Left colon (tissue), 2 donors: ENCODE measurements around the gene KCNB1. TPM values are rescaled to one million over a fixed set of nuclear protein-coding genes. Genes with fewer than 3 reads are reported as not detected.

Experiments
- ATAC-seq: fragments of 200-7000 bp; cut with Tn5 transposase; one replicate; pipeline ENCODE4 v1.9.1; 2020; ENCODE audit warnings: mild to moderate bottlenecking, moderate library complexity
- DNase-seq, 2 donors: peaks; one replicate each; pipeline ENCODE4 v3.0.0-alpha.2; 2020
- intact Hi-C, 2 donors: fragments of 100-400 bp; cut with DNase I in 1 of 2; cut with micrococcal nuclease in 1 of 2; formaldehyde crosslinking; loops; one replicate each; pipeline versions ENCODE4 v1.11.2 to v1.14.0; 2022; cut with DNase I, micrococcal nuclease
- long read RNA-seq: library from polyadenylated mRNA; unstranded; transcript quantifications from one replicate; pipeline ENCODE4 v2.0.0, GENCODE V29; 2021
- total RNA-seq, 2 donors: library from RNA; stranded (reverse); fragmentation: NEBNext Ultra II Directional; extraction: Animal tissue kit (Norgen Biotek cat#: 25700); gene quantifications; one replicate each; pipeline ENCODE4 v1.2.1, GENCODE V29; 2021
- donor health status: DM: no; HTN: no; CAD: no.
- donor health status: DM: yes; HTN: yes; CAD: no.

The KCNB1 gene
- 1 to 10 TPM in 1 of 2 donors, under 1 TPM in 1; 0.24 to 2.0 TPM for total RNA-seq
- long read RNA-seq, result 0 reads

- ATAC-seq (peak; percentile 62), DNase-seq (peak; percentile 57 to 58)
- intact Hi-C loops, result loop anchor here (10.0 kb wide), 1 partner anchor 148 kb away; no protein-coding TSS in a partner anchor
Observed at GRCh38 chr20:49482621-49483017, at the start of gene KCNB1. Gene KCNB1, minus strand, starts transcription at chr20:49482668. Its CDS starts 188 bp downstream, at chr20:49482480.

GRCh38 chr20:49529470-49529869, 47.0 kb upstream of the KCNB1 start:
- intact Hi-C loops, result no loop called here
- ATAC-seq (no peak), DNase-seq (no peak)

- ATAC-seq (no peak), DNase-seq (no peak)
- intact Hi-C loops, result no loop called here
Observed at GRCh38 chr20:49526568-49526967, 44.1 kb upstream of the KCNB1 start.

- no peak for DNase-seq
- intact Hi-C loops, result no loop called here
Observed at GRCh38 chr20:49526056-49526455, 43.6 kb upstream of the KCNB1 start.

GRCh38 chr20:49523767-49524360, 41.4 kb upstream of the KCNB1 start:
- DNase-seq, result no peak
- intact Hi-C loops, result no loop called here
- no peak for ATAC-seq

More at GRCh38 chr20:49526056-49526455, 43.6 kb upstream of the KCNB1 start:
- no peak for ATAC-seq

GRCh38 chr20:49521356-49521755, 38.9 kb upstream of the KCNB1 start:
- intact Hi-C loops, result no loop called here
- ATAC-seq (no peak), DNase-seq (no peak)

- intact Hi-C loops, result no loop called here
Observed at GRCh38 chr20:49519777-49520359, 37.4 kb upstream of the KCNB1 start.

GRCh38 chr20:49519212-49519712, 36.8 kb upstream of the KCNB1 start:
- DNase-seq (no peak), ATAC-seq (no peak)
- intact Hi-C loops, result no loop called here

More at GRCh38 chr20:49519777-49520359, 37.4 kb upstream of the KCNB1 start:
- ATAC-seq (no peak), DNase-seq (no peak)

- ATAC-seq (no peak), DNase-seq (no peak)
- intact Hi-C loops, result no loop called here
Observed at GRCh38 chr20:49518576-49518975, 36.1 kb upstream of the KCNB1 start.

GRCh38 chr20:49517805-49518100, 35.3 kb upstream of the KCNB1 start:
- ATAC-seq, result no peak
- intact Hi-C loops, result no loop called here
- DNase-seq, result no peak

GRCh38 chr20:49516916-49517804, 34.7 kb upstream of the KCNB1 start:
- DNase-seq, result no peak
- intact Hi-C loops, result no loop called here
- no peak for ATAC-seq

- intact Hi-C loops, result no loop called here
- ATAC-seq (peak; percentile 83), DNase-seq (peak in 1 of 2 donors; percentile 26)
Observed at GRCh38 chr20:49515586-49515985, 33.1 kb upstream of the KCNB1 start.

GRCh38 chr20:49513517-49513916, 31.0 kb upstream of the KCNB1 start:
- no peak for ATAC-seq
- intact Hi-C loops, result no loop called here
- no peak for DNase-seq

- no peak for DNase-seq
- intact Hi-C loops, result no loop called here
- ATAC-seq, result no peak
Observed at GRCh38 chr20:49513009-49513408, 30.5 kb upstream of the KCNB1 start.

- intact Hi-C loops, result no loop called here
- no peak for DNase-seq
- no peak for ATAC-seq
Observed at GRCh38 chr20:49511788-49512525, 29.5 kb upstream of the KCNB1 start.

GRCh38 chr20:49510562-49511122, 28.2 kb upstream of the KCNB1 start:
- DNase-seq (peak in 1 of 2 donors; percentile 34), ATAC-seq (no peak)
- intact Hi-C loops, result no loop called here

GRCh38 chr20:49508435-49509199, 26.1 kb upstream of the KCNB1 start:
- intact Hi-C loops, result no loop called here
- peak; percentile 34 for ATAC-seq
- no peak for DNase-seq
